GF-D8 (cell line): ENCODE data around the gene TMEM52B.
"Not testable (repeated sequence)": the region's sequence is repeated elsewhere in the genome, so short reads cannot be mapped to it uniquely, and the experiment has no call there.

Source experiments
- DNase-seq: peaks from one replicate; lab custom pipeline; 2025; lab: John Stamatoyannopoulos, UW

TMEM52B gene

DNA sequence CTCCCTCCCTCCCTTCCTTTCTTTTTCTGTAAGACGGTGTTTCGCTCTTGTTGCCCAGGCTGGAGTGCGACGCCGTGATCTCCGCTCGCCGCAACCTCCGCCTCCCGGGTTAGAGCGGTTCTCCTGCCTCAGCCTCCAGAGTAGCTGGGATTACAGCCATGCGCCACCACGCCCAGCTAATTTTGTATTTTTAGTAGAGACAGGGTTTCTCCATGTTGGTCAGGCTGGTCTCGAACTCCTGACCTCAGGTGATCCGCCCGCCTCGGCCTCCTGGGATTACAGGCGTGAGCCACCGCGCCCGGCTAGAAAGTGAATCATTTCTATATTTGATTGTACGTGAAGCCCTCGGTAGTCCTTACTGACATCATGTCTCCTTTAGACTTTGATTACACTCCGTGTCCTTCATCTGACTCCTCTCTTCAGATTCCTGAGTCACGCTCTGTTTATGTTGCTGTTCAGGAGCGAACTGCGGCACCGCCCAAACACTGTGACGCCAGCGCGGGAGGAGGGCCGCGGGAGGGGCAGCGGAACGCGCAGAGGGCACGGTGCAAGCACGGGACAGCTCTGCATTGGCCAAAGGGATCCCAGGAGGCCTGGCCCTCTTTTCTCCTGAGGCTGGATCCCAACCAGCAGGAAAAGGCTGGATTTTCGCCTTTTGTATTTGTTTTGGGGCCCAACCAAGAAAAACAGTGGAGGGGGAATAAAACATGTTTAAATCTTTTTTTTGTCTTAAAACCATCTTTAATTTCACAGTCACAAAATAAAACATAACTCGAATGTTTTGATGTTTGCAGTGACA, 33.3 kb downstream of the TMEM52B start:
- peak; percentile 22 for DNase-seq

DNA sequence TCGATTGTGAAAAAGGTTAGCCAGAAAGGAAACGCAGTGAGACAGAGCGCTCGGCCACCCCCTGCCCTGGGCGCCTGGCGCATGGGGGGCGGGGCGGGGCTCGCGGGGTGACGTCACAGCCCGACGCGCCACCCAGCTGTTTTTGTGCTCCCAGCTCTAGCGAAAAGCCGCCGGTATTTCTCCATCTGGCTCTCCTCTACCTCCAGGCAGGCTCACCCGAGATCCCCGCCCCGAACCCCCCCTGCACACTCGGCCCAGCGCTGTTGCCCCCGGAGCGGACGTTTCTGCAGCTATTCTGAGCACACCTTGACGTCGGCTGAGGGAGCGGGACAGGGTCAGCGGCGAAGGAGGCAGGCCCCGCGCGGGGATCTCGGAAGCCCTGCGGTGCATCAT, 33.9 kb downstream of the TMEM52B start, which contains the start of gene GABARAPL1:
GABARAPL1 (plus strand) TSS at position 139 of the 393 bp plus-strand sequence; CDS start at position 392, 253 bp downstream.
- DNase-seq: no peak

DNA sequence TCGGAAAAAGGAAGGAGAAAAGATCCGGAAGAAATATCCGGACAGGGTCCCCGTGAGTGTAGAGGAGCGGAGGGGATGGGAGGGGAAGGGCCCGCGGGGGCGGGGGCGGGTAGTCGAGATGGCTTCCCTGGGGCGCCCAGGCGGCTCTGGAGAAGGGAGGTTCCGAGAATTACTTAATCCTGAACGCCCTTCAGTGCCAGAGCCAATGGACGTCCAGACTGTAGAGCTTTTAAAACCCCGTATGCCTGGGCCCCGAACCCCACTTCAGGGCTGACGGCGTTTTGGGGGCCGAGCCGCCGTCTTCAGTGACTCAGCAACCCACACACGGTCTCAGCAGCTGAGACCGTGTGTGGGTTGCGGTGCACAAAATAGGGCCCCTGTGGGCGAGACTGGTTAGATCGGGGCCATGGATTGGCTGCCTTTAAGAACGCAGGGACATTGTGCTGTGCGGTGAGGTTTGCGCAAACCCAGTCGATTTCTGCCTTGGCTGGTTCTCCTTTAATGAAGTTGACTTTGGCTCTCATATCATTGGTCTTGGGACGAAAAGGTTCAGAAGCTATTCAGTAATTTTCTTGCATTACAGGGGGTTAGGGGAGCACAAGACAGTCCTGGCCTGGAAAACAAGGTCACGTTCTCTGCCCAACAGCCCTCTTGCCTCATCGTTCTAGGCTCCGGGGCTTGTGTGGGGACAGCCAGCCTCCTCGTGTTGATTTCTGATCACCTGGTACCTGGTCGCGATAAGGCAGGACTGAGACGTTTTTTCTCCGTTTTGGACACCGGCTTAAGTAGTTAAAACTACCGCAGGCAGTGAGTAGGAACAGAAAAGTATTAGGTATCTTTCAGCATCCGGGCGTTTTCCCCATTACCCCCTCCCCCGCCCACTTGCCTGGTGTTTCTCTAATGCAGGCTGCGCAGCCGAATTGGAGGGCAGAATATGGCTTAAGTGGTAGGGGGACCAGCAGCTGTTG, 34.6 kb downstream of the TMEM52B start:
- peak; percentile 48 for DNase-seq

DNA sequence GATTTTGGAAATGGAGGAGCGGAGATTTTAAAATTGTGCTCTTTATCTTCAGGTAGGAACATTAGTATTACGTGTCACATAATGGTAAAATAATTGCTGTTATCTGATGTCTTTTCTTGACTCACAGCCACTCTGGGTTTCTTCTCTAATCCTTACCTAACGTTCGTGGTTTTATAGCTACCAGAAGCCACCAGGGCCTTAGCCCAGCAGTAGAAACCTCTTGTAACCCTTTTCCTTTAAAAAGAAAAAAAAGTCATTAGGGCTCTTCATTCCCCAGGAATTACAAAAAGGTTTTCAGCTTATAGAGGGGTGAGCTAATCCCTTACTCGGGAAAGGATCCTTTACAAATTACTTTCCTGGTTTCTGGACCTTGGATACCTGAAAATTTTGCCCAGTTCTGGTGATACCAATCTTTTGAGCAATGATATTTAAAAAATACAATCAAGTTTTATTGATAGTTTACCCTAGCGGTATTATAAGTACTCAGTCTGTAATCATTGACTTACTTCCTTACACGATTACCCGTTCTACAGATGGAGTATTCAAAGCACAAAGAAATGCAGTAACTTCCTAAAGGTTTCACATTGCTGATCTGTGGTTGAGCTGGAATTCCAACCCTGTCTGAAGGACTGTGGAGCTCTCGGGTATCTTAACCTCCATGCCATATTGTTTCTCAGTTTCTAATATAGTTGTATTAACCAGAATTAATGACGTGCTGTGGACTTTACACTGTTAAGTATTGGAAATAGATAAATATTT, 35.5 kb downstream of the TMEM52B start:
- peak; percentile 4 for DNase-seq

DNA sequence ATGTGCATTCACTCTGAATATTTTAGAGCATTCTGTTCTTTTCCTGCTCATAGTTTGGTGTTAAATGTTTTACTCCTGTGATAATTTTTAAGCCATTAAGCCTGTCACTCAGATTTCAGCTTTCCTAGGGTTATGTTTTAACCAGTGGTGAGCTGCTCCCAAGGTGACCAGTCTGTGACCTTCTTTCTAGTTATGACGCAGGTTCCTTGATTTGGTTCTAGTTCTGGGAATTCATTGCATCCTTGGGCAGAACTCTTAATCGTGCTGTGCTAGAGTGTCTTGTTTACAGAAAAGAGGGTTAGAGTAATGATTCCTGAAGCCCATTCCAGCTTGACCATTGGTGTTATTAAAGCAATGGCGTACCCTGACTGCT, 36.0 kb downstream of the TMEM52B start:
- DNase-seq: no peak

DNA sequence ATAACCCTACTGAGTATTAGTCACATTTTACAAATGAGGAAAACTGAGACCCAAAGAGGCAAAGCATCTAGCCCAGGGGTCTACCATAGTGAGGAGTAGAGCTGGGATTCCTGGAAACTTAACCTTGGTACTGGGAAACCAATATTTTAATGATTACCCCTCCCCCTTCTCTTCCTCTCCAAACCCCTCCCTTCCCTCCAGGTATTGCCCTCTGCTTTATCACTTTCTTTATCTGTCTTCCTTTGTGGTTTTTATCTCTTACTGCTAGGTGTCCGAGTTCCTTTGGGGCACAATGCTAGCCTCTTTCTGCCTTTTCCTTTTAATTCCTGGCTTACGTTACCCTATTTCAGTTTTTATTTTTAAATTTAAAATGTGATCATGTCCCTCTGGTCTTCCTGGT, 36.6 kb downstream of the TMEM52B start:
- no peak for DNase-seq

DNA sequence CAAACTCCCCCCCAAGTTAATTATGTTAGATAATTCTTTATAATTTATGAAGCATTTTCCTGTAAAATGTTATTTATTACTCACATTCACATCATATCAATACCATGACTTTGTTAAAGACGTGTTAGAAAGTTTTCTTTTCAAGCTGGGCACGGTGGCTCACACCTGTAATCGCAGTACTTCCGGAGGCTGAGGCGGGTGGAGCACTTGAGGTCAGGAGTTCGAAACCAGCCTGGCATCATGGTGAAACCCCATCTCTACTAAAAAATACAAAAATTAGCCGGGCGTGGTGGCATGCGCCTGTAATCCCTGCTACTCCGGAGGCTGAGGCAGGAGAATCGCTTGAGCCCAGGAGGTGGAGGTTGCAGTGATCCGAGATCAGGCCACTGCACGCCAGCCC, 37.1 kb downstream of the TMEM52B start:
- DNase-seq: not testable (repeated sequence)

DNA sequence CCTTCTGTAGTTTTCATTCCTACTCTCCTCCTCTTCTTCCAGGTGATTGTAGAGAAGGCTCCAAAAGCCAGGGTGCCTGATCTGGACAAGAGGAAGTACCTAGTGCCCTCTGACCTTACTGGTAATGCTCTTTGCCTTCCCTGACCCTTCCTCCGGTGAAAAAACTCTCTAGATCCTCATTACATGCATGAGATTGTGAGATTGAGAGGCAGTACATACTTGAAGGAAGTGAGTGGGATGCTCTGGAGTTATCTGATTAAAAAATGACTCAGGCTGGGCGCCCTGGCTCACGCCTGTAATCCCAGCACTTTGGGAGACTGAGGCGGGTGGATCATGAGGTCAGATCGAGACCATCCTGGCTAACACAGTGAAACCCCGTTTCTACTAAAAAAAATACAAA, 39.2 kb downstream of the TMEM52B start:
- DNase-seq: no peak

DNA sequence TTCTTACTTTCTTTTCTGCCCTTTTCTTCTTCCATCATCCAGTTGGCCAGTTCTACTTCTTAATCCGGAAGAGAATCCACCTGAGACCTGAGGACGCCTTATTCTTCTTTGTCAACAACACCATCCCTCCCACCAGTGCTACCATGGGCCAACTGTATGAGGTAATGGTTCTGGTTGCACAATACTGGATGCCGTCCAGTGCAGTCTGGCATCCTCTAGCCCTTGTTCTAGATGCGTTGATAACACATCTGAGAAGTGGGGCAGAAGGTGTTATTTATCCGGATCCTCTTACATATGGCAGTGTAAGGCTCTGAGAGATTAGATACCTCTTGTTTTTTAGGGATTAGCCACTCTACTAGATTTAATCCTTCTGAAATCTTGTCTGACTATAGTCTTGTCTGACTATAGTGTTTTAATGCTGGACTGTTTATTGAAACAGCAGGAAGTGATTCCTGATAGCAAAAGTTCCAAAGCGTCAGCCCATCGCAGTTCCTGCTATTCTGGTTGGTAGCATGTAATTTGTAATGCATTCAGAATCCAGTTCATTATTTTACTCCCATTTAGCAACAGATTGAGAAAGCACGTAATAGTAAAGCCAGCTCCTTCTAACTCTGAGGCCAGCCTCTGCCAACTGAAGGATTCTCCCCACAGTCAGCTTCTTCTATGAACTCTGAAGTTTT, 41.7 kb downstream of the TMEM52B start:
- no peak for DNase-seq

DNA sequence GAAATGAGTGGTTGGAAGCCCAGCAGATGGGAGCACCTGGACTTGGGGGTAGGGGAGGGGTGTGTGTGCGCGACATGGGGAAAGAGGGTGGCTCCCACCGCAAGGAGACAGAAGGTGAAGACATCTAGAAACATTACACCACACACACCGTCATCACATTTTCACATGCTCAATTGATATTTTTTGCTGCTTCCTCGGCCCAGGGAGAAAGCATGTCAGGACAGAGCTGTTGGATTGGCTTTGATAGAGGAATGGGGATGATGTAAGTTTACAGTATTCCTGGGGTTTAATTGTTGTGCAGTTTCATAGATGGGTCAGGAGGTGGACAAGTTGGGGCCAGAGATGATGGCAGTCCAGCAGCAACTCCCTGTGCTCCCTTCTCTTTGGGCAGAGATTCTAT, 43.0 kb downstream of the TMEM52B start:
- no peak for DNase-seq

DNA sequence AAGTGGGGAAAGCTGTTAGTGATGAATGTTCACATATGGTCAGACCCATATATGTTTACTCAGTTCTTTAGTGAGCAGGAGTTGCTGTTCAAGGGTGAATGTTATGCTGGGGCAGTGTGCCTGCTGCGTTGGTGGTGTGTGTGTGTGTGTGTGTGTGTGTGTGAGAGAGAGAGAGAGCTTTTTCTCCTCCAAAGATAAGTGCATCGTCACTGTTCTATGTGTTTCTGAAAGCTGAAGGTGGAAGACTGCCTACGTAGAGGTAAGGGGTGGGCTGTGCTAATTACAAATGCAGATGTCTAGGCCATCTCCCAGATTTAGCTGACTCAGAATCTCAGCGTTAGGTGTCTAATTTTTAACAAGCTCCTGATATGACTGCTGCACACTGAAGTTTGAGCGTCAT, 44.4 kb downstream of the TMEM52B start:
- DNase-seq: no peak

DNA sequence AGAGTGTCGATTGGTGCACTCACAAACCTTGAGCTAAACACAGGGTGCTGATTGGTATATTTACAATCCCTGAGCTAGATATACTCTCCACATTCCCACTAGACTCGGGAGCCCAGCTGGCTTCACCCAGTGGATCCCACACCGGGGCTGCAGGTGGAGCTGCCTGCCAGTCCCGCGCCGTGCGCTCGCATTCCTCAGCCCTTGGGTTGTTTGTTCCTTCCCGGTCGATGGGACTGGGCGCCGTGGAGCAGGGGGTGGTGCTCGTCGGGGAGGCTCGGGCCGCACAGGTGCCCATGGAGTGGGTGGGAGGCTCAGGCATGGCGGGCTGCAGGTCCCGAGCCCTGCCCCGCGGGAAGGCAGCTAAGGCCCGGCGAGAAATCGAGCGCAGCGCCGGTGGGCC, 46.6 kb downstream of the TMEM52B start:
- DNase-seq: not testable (repeated sequence)

DNA sequence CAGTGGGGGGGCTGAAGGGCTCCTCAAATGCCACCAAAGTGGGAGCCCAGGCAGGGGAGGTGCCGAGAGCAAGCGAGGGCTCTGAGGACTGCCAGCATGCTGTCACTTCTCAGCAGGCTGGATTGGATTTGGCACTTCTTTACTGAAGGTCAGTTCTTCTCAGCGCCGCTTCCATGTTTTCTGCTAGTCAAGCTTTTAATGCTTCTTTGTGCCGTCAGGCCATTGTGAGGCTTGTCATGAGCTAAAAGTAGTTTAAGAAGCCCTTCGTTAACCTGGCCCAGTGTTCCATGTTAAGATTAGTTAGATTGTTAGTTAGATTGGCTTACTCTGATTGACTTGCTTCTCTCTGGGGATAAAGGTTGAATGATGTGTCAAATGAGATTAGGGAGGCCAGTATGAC, 47.3 kb downstream of the TMEM52B start:
- DNase-seq: no peak

DNA sequence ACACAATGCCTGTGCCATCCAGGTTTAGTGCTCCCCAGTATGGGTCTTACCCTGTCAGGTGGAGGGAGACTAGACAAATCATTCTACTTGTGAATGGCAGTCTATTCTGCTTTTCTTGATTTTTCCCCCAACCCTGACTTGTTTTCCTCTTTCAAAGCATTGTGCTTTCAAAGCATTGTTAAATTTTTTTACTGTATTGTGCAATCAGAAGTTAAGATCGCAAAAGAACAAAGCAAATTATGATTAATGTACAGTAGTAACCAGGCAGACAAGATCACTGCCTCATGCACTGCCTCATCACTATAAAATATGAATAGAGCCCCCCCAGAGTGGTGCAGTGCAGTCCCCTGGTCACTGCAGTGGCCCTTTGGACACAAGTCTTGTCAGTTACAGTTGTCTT, 47.9 kb downstream of the TMEM52B start:
- DNase-seq: no peak

DNA sequence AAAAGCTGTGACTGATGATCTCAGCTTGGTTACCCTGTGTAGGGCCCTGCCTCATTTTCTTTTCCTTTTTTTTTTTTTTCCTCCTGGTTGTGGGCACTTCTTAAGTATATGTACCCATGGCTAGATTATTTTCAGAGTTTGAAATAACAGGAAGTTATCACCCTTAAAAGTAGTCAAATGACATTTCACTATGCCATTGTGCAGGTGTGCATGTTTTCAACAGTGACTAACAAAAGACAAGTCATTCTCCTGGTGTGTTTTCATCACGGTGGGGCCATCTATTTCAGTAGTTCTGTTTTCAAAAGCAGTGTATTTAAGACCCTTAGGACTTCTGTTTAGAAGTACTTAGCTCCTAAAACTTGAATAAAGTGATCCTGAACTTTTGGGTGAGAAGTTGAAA, 48.8 kb downstream of the TMEM52B start:
- DNase-seq: no peak

DNA sequence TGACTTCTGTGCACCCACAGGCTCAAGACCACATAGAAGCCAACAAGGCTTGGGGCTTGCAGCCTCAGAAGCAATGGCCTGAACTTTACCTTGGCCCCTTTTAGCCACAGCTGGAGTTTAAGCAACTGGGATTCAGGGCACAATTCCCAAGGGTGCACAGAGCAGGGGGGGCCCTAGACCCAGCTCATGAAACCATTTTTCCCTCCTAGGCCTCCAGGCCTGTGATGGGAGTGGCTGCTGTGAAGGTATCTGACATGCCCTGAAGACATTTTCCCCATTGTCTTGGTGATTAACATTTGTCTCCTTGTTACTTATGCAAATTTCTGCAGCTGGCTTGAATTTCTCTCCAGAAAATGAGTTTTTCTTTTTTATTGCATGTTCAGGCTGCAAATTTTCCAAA, 55.7 kb downstream of the TMEM52B start:
- no peak for DNase-seq

DNA sequence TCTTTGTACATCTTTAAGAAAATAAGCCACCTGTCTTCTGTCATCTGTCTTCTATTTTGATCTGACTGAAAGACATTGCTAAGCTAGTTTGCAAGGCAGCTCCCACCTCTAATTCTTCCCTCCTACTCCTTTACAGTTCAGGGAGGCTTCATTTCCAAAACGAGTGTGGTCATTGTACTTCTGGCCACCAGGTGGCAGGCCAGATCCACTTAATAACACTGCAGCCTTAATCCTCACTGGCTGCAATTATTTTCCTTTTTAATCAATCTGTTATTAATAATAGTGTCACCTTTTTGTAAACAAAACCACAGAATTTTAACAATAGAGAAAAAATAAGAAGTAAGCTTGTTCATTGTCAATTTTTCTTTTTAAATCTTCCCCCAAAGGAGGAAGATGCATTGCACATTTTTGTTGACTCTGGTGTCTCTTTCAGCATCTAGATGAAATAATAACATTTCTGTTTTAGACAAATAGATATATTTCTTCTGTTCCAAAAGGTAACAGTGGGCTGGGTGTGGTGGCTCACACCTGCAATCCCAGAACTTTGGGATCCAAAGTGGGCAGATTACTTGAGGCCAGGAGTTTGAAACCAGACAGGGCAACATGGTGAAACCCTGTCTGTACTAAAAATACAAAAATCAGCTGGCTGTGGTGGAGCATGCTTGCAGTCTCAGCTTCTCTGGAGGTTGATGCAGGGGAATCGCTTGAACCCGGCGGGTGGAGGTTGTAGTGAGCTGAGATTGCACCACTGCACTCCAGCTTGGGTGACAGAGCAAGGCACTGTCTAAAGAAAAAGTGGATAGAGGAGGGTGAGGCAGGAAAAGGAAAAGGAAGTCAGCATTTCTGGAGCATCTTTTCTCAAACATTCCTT, 57.2 kb downstream of the TMEM52B start:
- DNase-seq: no peak

DNA sequence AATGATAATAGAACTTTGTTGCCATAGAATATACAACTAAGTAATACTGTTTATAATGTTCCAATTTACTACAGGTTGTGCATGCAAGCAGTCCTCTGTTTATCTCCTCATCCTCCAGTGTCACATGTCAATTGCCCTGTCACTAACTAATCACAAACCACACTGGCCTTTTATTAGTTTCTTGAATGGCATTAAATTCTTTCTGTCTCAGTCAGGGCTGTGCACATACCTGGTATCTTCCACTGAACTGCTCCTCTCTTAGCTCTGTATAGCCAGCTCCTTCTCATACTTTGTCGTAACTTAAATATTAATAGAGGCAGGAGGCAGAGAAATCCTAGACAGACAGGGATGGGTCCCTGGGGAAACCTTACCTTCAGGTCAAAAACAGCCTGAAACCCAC, 57.9 kb downstream of the TMEM52B start:
- no peak for DNase-seq

DNA sequence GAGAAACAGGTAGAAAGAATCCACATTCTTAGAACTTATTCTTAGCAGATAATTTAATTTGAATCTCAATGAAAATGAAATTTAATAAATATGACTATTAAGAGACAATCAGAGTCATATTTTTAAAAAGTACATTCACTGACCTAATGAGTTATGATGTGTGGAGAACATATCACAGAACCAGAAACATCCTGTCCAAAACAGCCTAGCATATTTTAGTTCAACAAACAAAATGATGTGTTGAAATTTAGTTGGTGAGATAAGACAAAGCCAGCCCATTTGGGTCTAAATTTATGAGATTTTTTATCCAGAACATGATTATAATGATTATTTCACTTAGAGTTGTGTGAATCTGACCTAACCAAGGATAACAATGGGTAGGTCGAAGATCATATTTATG, 59.7 kb downstream of the TMEM52B start:
- DNase-seq: no peak

DNA sequence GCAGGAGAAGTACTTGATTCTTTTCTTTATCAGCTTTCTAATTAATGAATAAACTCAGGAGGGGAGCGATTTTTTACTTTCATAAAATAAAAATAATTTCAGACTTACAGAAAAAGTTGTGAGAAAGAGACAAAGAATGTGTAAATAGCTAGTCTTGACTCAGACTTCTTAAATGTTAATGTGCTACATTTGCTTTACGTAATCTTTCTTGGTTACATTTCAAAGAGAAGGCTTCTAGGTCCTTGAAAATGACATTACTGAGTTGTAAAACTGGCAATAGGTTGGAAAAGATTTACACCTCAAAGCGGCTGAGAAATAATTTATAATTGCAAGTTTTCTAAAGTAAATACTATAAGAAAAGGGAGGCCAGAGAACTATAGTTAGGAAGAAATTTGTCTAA, 62.5 kb downstream of the TMEM52B start:
- no peak for DNase-seq
